Sigmoid colon (tissue), 4 donors: ENCODE data around the gene ALKBH5.

ENCODE experiments used
- CTCF ChIP-seq, 4 experiments: fragments of 450-650 bp in 3 of 4; fragments of 200-600 bp in 1 of 4; IDR thresholded peaks; one replicate each; pipeline ENCODE4 v1.5.1; 2016 to 2019; ENCODE audit warnings: antibody characterized with exemption in 4 of 4, mild to moderate bottlenecking in 3 of 4, moderate library complexity in 2 of 4
- EP300 ChIP-seq, 4 donors: sonication (generic); formaldehyde crosslinking; IDR thresholded peaks; one replicate each; pipeline ENCODE4 v1.6.1; 2017; ENCODE audit warnings: antibody characterized with exemption in 4 of 4
- POLR2A ChIP-seq, 2 donors: fragments of 450-650 bp; IDR thresholded peaks; one replicate each; pipeline ENCODE4 v1.6.1; 2016; ENCODE audit warnings: antibody characterized with exemption in 2 of 2, mild to moderate bottlenecking in 2 of 2, moderate library complexity in 2 of 2
- POLR2AphosphoS5 ChIP-seq, 4 donors: sonication (generic); formaldehyde crosslinking; IDR thresholded peaks; one replicate each; pipeline ENCODE4 v1.6.1; 2017; ENCODE audit warnings: antibody characterized with exemption in 4 of 4

- TF ChIP-seq CTCF (IDR thresholded peaks at IDR 0.05): no peak
- TF ChIP-seq POLR2AphosphoS5 (IDR thresholded peaks at IDR 0.05): no peak
- no peak for TF ChIP-seq POLR2A (IDR thresholded peaks at IDR 0.05)
- no peak for TF ChIP-seq EP300 (IDR thresholded peaks at IDR 0.05)
Measured at GRCh38 chr17:18231164-18231563, 47.5 kb downstream of the ALKBH5 start.
